Stimulated activated CD4-positive, alpha-beta T cell treated with anti-CD3 and anti-CD28 coated beads, Interleukin-15, amount 100 ng/mL, for 24 hours (primary cell): Measurements from ENCODE around the gene CALHM2.
"Not testable (repeated sequence)": the region's sequence is repeated elsewhere in the genome, so short reads cannot be mapped to it uniquely, and the experiment has no call there.

Experiments used
- DNase-seq: peaks from one replicate; pipeline ENCODE4 v3.0.0-alpha.2; 2020

The CALHM2 gene, protein sequence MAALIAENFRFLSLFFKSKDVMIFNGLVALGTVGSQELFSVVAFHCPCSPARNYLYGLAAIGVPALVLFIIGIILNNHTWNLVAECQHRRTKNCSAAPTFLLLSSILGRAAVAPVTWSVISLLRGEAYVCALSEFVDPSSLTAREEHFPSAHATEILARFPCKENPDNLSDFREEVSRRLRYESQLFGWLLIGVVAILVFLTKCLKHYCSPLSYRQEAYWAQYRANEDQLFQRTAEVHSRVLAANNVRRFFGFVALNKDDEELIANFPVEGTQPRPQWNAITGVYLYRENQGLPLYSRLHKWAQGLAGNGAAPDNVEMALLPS

DNA sequence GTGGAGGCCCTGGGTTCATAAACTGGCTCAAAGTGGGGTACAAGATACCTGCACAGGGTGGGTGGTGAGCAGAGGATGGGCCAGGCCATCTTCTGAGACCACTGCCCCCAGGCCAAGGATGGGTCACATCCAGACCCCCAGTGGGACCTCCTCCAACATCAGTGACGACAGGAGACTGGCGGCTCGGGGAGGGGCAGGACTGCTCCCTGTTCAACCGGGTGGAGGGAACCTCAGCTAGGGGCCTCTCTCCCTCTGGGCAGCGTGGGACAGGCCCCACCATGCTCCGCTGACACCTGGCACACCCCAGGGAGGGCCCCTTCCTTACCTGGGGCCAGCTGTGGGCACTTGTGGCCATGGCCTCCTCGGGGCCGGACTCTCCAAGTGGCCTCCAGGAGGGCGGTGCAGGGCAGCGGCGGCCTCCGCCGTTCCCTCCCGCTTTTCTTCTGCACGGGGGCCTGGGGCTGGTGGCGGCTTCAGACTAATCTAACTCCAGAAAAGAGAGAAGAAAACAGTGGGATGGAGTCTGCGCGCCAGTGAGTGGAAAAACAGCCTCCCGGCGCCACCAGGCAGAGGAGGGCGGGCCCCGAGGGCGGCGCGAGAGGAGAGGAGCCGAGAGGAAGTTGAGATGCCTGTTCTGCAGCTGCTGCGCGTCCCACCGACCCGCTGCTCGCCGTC lies at the start of gene CALHM2:
Gene CALHM2 (minus strand): TSS at position 540 of the 675 bp plus-strand sequence. CDS start 2,429 bp downstream, outside the sequence.
- DNase-seq = peak; percentile 82

DNA sequence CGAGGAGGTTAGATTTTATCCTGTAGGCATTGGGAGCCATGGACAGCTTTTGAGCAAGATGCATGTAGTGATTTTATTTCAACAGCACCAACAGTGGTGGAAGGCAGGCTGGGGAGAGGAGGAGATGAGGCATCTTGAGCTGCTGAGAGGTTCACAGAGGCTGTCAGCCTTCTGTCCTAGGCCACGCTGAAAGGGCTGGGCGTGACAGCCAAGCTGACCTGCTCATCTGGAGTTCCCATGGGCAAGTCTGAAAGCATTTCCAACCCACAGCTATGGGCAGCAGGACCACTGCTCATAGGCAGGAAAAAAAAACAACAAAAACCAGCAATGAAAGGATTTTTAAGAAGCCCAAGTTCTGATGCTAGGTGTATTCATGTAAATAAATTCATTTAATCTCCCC lies 49.0 kb upstream of the CALHM2 start:
- no peak for DNase-seq

DNA sequence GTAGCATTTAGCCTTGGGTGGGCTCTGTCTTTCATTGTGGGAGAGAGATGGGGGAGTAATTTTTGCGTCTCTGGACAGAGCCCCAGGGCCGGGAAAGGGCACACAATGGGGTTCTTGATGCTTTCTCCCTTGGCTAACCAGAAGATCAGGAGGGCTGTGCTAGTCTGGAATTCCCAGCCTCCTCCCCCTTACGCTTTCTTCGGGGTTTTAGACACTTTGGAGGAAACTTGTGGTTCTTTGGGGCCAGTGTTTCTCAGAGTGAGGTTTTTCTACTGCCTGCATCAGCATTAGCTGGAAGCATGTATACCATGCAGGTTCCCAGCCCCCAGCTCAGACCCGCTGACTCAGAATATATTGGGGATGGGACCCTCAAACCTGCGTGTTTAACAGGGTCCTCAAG lies 48.3 kb upstream of the CALHM2 start:
- DNase-seq = peak; percentile 15

DNA sequence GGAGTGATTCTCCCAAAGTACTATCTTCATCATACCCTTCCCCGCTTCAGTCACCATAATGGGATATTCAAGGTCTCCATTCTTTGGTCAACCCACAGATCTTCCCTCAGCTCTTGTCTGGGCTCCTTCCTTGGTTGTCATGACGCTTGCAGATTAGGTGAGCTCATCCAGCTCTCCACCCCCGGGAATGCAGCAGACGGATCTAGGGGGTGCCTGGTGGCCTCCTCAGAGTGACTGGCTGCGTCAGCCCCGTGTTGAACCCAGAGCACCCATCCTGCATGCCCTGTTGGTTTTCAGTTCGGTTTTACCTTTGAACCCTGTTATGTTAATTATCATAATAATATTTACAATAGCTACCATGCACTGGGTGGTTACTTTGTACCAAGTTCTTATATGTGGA lies 47.7 kb upstream of the CALHM2 start:
- DNase-seq = no peak

DNA sequence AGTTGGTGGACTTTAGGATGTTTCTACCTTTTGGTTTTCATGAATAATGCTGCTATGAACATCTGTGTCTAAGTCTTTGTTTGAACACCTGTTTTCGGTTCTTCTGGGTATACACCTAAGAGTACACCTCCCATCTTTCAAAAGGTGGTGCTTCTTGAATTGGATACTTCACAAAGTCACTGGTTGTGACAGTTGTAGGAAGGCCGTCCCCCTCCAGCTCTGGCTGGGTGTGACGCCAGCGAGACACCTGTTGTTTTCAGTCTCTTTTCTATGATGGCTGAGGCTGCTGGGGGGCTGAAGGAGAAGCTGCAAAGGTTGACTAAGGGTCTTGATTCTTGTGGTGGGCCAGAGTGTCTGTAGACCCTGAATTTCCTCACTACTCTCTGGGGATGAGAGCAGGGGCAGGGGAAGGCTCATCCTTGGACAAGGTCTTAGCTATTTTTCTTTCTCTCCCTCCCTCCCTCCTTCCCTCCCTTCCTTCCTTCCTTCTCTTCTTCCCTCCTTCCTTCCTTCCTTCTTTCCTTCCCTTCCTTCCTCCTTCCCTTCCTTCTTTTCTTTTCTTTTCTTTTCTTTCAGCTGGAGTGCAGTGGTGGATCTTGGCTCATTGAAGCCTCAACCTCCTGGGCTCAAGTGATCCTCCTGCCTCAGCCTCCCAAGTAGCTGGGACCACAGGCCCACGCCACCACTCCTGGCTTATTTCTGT lies 46.9 kb upstream of the CALHM2 start:
- DNase-seq = no peak

DNA sequence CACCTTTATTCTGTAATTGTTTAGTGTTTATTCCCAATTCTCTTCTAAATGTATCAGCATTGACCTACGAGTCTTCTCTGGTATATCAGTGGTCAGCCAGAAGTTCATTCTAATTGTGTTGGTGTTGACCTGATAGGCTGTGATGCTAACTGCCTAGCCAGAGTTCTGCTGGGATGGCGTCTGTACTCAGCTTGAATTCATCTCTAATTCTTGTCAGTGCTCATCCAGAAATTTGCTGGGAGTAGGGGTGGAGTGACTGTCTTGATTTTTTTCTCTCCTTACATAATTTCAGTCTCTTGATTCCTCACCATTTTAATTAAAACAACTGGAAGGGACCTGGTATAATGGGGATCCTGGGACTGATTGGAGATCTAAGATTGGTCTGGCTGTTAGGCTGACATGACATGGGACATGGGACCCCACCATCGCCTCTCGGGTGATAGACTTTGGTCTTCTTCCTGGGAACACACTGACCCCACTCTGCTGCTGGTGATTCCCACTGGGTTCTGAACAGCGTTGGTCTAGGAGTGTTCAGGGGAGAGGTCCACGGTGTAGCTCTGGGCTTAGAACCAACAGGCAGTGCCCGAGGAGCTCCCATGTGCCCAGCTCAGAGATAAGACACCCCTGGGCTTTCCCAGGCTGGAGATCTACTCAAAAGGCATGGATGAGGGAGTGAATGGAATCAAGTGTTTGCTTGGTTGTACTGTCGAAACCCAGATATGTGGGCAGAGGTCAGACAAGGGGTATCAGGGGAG lies 45.2 kb upstream of the CALHM2 start:
- DNase-seq = no peak

DNA sequence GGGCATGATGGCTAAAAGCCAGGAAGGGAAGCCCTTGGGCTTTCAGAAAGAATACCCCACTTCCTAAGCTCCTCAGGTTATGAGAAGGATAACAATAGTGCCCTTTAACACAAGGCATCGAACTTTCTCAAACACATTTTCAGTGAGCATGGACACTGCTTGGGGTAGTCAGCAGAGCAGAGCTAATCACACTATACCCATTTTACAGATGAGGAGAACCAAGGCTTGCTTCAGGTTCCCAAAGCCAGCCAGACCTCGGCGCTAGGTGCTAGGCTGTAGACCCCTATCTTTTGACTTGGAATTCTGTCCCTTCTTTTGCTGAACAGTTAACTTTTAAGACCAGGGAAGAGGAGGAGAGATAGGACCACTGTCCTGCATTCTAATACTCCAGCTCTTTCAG lies 43.2 kb upstream of the CALHM2 start:
- DNase-seq = no peak

DNA sequence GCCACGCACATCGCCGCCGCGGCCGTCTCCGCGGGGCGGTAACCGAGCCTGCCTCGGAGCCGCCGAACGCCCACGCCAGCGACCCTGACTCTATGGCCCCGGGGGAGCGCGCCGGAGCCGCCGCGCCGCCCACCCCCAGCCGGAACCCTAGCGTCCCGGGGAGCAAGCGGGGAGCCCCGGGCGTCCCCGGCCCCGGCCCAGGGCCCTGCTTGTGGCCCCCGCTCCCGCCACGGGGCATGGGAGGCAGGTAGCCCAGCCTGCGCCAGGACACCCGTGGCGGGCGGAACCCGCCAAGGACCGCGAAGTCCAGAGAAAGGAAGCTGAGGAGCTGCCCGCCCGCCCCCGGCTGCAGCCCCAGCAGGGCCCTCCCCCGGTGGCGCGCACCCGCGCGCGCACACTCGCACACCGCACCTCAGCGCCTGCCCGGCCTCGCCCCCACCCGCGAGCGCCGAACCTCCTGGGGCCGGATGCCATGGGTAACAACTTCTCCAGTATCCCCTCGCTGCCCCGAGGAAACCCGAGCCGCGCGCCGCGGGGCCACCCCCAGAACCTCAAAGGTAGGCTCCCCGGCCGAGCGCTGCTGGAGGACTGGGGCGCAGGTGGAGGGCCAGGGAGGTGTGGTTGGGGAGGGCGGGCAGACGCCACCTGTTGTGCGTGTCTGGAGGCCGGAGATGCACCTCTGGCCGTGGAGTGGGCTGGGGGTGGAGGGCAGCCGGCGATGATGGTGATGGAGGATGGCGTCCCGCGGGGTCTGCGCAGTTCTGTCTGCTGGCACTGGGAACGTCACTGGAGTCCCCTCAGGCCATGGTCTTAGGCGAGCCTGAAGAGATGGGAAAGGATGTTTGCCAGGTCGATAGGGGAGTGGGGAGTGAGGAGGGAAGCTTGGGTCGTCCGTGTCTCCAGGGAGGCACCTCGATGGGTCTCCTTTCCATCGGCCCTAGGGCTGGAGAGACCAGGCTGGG lies 42.0 kb upstream of the CALHM2 start:
- peak; percentile 52 for DNase-seq

DNA sequence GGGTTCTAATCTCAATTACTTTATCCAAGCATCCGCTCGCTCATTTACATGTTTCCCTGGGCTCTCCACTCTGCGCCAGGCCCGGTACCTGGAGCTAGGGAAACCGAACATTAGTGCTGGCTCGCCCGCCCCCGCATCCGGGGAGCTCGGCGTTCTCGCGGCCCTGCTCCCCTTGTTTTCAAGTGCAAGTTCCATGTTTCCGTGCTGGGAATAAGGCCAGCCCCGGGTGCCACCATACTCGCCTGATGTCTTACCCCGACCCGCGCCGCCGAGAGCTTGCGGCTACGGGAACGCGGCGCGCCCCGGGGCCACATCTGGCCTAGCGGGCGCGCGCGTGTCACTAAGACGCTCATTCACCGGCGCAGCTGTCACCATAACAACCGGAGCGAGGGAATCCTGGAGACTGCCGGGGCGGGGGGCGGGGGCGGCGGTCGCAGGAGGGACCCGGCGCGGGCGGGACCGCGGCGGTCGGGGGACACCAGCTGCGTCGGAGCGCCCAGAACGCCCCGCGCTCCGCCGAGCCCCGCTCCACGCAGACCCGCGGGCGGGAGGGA lies 41.3 kb upstream of the CALHM2 start, which contains the start of gene NEURL1:
Gene NEURL1 (plus strand): TSS at position 344 of the 554 bp plus-strand sequence. CDS start 683 bp downstream, outside the sequence.
- DNase-seq = peak; percentile 52

DNA sequence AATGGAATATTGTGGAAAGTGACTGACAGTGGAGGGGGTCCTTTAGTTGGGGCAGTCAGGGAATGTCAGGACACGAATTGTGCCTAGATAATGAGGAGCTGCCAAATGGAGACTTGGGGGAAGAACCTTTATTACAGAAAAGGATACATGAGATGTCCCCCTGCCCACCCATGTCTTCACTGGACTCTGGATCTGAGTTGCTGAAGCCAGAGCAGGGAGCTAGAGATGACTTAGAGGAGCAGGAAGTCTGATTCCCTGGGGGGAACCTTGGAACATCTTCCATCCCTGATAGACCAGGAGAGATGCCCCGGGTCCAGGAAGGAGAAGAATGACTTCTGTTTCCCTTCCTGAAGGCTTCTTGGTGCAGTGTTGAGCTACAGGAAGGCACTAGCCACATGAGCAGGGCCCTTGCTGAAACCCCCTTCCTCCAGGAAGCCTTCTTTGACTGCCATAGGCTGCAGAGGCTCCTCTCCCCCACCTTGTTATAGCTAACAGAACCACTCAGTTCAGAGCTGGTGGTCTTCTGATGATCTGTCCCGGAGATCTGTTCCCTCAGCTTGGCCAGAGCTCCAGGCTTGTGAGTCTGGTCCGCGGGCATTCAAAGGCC lies 40.6 kb upstream of the CALHM2 start:
- DNase-seq = no peak

DNA sequence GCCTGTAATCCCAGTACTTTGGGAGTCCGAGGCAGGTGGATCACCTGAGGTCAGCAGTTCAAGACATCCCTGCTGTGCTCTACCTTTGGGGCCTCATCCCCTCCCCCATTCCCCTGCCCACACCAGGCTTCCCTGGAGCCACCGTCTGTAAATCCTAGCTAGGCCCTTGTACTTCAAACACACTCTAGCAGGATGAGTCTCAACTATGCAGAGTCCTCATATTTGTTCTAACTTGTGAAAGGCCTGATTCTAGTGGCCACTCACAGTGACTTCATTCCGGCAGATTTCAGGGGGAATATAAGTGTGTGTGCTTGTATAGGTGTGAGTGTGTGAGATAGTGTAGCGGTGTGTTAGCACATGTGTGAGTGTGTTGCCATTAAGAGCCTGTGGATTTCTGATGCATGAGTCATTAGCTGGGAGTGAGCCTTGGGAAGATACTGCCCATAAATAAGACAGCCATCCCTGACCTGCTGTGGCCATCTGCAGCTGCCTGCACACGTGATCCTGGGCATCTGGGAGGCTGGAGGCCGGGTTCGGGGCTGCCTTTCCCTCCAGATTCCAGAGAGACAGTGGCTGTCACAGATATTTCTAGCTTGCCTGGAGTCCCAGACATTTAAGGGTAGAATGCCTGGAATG lies 39.7 kb upstream of the CALHM2 start:
- no peak for DNase-seq

DNA sequence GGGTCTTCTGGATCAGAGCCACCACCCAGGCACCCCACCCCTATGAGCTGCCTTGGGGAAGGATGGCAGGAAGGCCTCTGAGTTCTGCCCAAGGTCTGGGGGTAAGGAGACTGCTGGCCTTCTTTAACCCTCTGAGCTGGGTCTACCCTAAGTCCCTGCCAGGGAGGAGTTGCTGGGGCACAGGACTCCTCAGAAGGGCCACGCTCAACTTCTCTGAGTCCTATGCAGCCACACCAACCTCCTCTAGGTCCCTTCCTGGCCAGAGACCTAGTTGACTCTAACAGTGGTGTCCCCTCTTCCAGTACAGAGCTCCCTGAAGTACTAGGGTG lies 38.8 kb upstream of the CALHM2 start:
- no peak for DNase-seq

DNA sequence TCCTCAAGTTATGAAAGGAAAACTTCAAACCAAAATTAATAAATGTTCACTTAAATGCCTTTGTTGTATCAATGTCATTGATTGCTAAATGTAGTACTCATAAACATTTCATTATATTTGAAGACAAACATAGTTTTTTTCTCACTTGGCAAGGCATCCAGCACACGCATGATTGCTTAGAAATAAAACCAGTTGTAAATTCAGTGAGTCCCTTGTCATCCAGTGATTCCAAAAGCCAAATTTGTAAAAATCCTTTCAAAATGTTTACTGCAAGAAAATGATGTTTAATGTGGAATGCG lies 35.2 kb upstream of the CALHM2 start:
- DNase-seq = no peak

DNA sequence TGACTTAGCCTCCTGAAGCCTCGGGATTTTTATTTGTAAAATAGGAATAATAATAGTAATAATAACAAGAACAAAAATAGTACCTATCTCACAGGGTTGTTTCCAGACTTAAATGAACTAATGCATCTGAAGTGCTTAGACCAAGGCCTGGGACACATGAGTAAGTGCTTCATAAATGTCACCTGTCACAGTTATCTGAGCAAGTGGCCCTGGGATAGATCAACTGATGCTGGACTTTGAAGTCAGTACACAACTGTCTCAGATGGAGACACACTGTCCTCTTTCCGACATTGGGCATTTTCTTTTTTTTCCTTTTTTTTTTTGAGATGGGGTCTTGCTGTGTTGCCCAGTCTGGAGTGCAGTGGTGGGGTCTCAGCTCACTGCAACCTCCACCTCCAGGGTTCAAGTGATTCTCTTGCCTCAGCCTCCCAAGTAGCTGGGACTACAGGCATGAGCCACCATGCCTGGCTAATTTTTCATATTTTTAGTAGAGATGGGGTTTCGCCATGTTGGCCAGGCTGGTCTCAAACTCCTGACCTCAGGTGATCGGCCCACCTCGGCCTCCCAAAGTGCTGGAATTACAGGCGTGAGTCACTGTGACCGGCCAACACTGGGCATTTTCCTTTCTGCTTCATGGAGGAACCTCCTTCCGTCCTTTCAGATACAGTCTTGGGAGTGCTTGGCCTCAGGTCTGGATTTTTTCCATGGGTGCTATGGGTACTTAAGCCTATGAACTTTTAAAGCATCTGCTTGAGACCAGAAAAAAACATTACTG lies 34.7 kb upstream of the CALHM2 start:
- DNase-seq = not testable (repeated sequence)

DNA sequence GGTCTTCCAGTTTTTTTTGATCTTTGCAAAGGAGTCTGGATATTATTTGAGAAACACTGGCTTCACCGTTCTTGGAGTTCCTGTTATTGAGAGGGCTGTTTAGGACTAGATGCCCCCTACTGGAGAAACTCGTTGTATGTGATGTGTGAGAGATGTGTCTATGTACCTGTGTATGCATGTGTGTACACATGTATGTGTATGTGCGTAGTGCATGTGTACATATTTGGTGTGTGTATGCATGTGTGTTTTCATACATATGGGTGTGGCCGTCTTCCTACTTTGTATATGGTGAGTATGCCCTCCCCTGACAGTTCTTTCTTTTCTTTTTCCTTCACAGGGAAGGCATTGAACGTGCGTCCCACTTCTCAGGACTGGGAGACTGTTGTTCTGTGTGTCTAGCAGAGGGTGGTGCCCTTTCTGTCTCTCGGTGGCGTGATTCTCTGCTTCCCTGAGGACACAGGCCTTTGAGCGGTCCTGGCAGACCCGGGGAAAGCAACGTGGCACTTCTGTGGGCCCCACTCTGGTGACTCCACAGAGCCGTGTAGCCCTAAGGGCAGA lies 29.9 kb upstream of the CALHM2 start:
- DNase-seq = no peak

DNA sequence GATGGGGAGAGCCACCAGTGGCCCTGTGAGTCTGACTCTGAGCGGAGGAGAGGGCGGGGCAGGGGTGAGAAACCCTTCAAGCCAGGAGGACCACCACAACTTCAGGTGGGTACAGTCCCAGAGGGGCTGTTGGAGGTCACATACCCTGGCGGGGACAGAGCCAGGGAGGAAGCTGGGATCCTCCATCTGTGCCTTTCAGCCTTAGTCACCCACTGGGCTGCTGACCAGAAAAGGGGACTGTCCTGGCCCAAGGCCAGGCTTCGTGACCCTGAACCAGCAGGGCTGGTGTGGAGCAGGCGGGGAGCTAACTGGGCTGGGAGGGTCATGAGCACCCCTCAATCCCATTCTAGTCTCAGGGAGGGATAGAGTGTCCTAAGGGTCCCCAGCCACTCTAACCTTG lies 28.4 kb upstream of the CALHM2 start:
- DNase-seq = no peak

DNA sequence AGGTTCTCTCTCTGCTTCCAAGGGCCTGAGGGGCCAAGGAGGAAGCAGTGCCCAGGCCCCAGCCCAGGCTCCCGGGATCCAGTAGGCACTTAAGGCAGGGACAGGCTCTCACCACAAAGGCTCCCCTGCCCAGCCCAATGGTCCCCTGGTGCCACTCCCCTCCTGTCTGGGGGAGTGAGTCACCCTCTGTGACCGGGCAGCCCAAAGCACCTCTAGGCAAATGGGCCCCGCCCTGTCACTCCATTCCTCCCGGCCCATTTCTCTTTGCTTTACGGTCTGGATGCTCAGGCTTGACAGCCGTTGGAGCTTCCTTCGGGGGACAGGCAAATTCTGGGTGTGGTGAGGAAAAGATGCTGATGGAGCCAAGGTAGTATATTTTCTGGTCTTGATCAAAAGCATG lies 27.0 kb upstream of the CALHM2 start, which contains the start of gene CALHM3:
Gene CALHM3 (minus strand): TSS at position 106 of the 400 bp plus-strand sequence. CDS start 208 bp downstream, outside the sequence.
- no peak for DNase-seq

DNA sequence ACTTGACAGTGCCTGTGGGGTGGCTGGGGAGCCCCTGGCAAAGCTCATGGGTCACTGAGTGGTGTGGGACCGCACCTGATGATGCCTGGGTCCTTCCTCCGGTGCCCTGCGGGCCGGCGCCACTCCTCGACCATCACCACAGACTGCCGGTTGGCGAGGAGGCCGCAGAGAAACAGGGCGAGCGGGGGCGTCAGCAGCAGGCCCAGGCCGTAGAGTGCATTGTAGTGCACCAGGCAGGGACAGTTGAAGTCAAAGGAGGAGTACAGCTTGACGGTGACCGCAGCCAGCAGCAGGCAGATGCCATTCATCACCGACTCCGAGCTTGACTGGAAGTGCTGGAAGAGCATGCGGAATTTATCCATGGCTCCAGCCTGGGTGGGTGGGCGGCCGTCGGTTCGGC lies 26.5 kb upstream of the CALHM2 start:
- DNase-seq = no peak

DNA sequence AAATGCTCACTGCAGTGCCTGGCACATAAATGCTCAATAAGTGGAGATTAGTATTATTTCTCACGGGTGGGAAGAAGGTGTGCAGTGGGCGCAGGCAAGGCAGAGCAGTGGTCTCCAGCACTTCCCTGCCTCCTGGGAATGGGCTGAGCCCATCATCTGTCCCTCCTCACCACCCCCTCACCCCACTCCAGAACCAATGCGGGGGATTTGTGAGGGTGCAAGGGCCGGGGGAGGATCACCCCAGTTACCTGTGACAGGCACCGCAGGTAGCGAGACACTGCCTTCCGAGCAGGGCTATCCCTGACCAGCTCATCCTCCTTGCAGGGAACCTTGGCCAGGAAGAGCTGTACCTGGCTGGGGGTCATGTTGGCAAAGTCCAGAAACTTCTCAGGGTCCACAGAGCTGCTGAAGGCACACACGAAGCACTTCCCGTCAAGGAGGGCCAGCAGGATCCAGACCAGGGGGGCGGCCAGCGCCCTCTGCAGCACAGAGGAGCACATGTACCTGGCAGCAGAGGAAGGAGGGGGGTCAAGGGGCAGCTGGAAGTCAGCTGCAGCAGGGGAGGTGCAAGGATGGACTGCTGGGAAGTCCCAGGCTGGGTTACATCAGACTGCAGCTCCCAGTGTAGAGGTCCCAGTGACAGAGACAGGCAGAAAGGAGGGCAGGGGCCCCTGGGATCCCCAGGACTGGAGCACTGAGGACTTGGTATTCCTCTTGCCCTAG lies 24.0 kb upstream of the CALHM2 start:
- DNase-seq = no peak
